DMS153 treated with DMSO at 0.1 percent for 48 hours (cell line): ENCODE measurements around the gene OR4M1.
"Not testable (repeated sequence)": the region's sequence is repeated elsewhere in the genome, so short reads cannot be mapped to it uniquely, and the experiment has no call there.

Experiments
- DNase-seq: peaks from one replicate; lab custom pipeline; 2025; ENCODE audit not compliant: unreplicated experiment; lab: John Stamatoyannopoulos, UW

Gene OR4M1, protein sequence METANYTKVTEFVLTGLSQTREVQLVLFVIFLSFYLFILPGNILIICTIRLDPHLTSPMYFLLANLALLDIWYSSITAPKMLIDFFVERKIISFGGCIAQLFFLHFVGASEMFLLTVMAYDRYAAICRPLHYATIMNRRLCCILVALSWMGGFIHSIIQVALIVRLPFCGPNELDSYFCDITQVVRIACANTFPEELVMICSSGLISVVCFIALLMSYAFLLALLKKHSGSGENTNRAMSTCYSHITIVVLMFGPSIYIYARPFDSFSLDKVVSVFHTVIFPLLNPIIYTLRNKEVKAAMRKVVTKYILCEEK

DNA sequence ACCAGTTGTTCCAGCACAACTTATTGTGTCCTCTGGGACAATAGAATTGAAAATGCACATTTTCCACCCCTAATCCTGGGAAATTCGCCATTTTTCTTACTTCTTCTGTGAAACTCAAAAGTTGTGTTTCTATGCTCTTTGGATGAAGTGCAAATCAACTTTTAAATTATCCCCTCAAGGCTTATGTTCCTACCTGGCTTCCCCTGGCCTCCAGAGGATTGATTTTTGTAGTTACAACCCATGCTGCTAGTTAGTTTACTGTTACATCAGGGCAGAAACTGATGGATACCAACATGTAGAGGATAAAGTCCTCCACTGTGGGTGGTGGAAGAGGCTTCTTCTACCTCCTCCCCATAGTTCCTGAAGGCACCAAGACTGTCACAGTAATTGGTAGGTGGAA lies at the start of gene OR4M1:
OR4M1 (plus strand) TSS at position 301 of the 400 bp plus-strand sequence. CDS start 6,819 bp downstream, outside the sequence.
- not testable (repeated sequence) for DNase-seq

DNA sequence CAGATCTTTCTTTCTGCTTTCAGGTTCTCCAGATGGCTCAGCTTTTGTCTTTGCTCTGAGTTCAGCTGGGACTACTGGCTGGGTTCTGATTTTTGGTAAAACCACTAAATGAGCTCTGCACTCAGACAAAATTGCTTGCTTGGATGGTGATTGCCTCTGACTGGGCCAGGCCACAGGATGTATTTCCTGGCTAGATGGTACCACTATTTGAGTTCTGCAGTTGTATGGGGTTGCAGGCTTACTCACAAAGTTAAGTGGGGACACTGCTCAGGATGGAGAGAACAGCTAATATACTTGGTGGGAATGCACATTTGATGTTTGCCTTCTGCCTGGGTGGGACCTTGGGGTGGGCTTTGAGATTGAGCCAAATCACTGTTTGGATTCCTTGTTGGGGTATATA lies 43.9 kb upstream of the OR4M1 start:
- DNase-seq: no peak

DNA sequence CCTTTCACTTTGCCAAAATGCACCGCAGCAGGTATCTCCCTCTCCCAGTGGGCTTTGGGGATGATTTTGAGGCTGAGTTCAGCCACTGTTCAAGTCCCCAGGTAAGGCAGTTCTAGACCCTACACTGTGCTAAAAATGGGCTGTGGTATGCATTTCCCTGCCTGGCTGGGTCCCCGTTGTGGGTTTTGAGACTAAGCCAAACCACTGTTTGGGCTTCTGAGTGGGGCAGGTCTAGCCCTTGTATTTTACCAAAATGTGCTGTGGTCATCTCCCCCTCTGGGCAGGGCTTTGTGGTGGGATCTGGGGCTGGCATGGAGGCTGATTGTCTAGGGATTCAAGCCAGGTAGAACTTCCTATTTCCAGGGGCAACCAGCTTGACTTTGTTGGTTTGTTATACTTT lies 43.5 kb upstream of the OR4M1 start:
- DNase-seq: no peak

DNA sequence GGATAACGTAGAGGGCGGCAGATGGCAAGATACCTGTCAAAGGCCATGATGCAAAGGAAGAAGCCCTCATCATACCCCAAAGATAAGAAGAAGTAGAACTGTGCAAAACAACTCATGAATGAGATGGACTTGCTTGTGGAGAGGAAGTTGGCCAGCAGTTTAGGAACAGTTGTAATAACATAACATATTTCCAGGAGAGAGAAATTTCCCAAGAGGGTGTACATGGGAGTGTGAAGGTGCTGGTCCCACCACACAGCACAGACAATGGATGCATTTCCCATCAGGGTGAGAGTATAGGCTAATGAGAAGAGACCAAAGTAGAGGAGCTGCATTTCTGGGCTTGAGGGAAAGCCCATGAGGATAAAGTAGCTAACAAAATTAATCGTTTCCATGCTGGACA lies 39.4 kb upstream of the OR4M1 start:
- not testable (repeated sequence) for DNase-seq

DNA sequence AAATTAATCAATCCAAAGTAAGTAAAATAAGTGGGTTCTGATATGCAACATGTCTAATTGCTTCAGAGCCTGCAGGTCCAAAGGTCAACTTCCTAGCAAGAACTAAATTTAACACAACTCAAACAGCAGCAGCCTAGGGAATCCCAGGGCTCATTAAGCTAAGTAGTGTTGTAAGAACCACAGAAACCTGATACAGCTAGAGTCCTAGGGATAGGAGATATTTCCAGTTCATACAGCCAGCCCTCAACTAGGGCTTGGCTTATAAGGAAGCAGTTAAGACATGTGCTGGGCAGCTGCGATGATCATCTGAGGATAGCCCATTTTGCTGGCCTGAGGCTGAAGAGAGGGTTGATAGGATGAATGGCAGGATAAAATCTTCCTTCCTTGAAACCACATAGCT lies 30.0 kb upstream of the OR4M1 start, which contains the start of gene OR4Q3:
OR4Q3 (plus strand) TSS at position 316 of the 400 bp plus-strand sequence.
- DNase-seq: no peak

DNA sequence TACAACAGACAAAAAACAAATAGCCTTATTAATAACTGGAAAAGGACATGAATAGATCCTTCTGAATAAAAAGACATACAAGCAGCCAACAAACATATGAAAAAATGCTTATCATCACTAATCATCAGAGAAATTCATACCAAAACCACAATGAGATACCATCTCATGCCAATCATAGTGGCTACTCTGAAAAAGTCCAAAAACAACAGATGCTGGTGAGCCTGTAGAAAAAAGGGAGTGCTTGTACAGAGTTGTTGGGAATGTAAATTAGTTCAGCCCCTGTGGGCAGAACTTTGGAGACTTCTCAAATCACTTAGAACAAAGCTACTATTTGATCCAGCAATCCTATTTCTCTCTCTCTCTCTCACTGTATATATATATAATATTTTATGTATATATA lies 21.0 kb upstream of the OR4M1 start:
- not testable (repeated sequence) for DNase-seq

DNA sequence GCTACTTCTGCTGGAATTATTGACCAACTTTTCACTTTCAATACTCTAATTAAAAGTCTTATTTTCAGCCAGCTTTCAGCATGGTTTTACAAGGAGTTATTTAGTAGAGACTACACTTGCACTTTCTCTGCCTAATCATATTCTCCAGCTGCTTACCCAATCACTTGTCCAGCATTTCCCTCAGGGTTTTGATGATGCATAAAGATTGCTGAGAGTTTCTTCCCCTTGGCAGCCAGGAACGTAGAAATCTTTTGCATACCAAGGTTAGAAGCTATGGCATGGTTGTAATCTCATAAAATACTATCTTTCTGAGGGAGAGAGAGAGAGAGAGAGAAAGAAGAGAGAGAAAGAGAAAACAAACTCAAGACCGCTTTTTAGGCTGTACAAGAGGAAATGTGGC lies 19.1 kb upstream of the OR4M1 start:
- no peak for DNase-seq

DNA sequence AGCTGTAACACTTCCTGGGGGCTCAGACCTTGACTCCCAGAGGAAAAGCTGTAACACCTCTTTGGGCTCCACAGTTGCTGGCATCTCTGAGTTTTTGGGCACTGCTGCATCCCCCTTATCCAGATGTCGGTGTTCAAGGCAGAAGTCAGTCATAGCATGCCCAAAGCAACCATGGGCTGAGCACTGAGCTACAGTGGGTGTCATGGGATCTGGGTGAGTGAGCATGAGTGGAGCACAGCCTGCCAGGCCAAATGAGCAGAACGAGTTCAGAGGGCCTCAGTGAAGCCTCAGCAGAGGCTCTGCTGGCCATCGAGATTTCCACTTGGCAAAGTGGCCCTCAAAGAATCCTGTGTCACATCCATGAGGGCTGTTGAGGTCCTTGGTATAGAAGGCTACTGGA lies 1.8 kb upstream of the OR4M1 start:
- DNase-seq: not testable (repeated sequence)

DNA sequence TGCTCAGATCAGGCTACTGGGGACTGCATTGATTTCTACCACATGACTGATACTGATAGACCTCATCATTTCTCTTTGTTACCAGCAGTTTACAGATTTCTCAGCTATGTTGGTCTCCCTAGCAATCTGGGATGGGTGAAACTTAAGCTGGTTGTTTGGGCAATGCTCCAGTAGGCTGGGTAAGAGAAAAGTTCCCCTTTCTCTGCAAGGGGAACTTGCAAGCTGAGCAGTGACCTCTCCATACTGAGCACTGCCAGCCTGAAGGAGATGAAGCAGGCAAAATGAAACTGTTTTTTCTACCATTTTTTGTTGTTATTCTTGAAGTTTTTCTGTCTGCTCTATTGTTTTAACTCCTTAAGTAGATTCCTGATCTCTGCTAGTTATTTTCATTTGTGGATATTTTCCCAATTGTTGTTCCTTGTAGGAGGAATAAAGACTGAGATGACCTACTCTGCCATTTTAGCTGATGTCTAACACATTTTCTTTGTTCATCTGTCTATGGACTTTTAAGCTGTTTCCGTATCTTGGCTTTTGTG lies 1.3 kb upstream of the OR4M1 start:
- no peak for DNase-seq

DNA sequence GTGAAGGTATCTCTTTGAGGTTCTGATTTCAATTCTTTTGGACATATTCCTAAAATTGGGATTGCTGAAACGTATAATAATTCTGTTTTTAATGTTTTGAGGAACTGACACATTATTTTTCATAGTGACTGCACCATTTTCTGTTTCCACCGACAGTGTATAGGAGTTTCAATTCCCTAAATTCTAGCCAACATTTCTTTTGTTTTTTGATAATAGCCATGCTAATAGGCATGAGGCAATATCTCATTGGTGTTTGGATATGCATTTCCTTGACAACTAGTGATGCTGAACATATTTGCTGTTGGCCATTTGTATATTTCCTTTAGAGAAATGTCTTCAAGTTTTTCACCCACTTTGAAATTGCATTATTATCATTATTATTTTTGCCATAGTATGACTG lies 850 bp upstream of the OR4M1 start:
- not testable (repeated sequence) for DNase-seq

DNA sequence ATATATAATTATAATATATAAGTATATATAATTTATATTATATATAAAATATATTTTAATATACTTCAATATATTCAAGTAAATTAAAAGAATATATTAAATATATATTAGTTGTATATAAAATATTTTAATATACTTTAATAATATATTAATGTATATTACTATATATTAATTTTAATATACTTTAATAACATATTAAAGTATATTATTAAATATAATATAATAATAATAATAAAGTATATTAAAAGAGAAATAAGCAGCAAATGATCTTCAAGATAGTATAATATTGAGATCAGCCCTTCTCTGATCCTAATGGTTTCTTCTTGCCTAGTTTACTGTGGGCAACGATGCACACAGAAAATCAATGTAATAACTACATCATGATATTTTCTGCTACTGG lies 2.3 kb downstream of the OR4M1 start:
- no peak for DNase-seq

DNA sequence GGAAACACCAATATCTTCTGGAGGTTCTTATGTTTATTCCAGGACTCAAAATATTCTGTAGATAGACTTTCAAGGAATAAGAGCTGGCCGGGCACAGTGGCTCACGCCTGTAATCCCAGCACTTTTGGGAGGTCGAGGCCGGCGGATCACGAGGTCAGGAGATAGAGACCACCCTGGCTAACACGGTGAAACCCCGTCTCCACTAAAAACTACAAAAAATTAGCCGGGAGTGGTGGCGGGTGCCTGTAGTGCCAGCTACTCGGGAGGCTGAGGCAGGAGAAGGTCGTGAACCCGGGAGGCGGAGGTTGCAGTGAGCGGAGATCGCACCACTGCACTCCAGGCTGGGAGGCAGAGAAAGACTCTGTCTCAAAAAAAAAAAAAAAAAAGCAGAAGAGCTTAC lies 12.5 kb downstream of the OR4M1 start:
- DNase-seq: not testable (repeated sequence)

DNA sequence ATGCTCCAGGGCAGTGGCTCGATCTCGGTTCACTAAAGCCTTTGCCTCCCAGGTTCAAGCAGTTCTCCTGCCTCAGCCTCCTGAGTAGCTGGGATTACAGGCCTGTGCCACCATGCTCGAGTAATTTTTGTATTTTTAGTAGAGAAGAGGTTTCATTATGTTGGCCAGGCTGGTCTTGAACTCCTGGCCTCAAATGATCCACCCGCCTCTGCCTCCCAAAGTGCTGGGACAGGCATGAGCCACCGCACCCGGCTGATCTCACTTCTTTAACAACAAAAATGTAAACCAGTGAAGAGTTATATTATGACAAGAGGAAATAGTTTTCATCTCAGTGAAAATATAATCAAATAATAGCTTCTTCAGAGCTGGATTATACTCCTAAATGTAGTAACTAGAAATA lies 14.0 kb downstream of the OR4M1 start:
- DNase-seq: not testable (repeated sequence)

DNA sequence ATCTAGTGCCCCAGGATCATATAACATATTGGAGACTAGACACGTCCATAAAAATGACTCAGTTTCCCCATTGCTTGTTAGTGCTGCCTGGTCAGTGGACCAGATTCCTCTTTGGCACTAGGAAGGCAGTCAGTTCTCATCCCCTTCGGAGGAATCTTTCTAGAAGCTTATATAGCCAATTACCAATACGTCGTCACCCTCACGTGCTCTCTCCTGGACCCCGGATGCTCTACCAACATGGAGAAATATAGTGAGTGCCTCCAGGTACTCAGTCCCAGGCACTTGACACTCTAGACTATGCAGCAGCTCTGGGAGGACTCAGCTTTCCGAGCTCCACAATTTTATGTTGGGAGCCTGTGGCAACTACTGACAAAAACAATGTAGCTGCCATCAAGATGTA lies 14.8 kb downstream of the OR4M1 start:
- DNase-seq: not testable (repeated sequence)

DNA sequence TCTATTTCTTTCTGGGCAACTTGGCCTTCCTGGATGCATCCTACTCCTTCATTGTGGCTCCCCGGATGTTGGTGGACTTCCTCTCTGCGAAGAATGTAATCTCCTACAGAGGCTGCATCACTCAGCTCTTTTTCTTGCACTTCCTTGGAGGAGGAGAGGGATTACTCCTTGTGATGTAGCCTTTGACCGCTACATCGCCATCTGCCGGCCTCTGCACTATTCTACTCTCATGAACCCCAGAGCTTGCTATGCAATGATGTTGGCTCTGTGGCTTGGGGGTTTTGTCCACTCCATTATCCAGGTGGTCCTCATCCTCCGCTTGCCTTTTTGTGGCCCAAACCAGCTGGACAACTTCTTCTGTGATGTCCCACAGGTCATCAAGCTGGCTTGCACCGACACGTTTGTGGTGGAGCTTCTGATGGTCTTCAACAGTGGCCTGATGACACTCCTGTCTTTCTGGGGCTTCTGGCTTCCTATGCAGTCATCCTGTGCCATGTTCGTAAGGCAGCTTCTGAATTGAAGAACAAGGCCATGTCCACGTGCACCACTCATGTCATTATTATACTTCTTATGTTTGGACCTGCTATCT lies 23.3 kb downstream of the OR4M1 start:
- DNase-seq: not testable (repeated sequence)

DNA sequence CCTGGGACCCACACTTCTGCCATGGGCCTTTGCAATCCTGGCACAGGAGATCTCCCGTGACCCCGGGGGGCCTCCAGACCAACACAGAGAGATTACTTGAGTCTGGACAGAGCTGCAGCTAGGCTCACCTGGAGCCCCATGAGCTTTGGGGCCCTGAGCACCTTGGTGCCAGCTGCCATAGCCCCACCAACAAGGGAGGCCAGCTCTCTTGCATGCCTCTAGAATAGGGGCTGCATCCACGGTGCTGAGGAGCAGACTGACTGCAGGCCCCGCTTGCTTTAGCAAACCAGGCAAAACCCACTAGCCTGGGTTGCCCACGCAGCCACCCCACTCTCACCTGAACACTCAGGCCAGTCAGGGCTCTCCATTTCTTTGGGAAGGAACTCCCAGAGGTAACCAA lies 26.6 kb downstream of the OR4M1 start:
- no peak for DNase-seq

DNA sequence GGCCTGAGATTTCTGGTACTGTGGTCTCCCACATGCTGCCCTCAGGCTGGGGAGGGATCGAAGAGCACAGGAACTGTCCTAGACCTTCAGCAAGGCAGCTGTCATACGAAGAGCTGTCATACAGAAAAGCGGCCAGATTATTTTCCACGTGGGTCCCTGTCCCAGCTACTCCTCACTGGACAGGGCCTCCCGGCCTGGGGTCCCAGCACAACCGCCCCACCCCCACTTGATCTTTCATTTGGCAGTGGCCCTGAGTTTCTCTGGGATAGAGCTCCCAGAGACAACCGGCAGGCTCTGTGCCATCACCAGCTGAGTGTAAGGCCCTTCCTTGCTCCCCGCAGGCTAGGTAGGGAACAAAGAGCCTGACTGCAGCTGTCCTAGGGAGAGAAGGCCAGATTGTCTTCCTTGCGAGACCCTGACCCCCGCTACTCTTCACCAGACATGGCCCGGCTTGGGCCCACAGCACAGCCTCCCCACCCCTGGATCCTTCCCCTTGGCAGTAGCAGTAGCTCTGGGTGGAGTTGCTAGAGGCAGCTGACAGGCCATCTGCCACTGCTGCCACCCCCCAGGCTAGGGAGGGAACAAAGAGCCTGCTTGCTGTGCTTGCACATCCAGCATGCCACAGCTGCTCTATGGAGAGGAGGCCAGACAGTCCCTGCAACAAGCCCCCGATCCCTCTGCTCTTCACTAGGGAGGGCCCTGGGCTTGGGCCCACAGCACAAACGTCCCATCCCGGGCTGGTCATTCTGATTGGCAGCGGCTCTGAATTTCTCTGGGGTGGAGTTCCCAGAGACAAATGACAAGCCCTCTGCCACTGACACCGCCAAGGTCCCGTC lies 27.2 kb downstream of the OR4M1 start:
- no peak for DNase-seq

DNA sequence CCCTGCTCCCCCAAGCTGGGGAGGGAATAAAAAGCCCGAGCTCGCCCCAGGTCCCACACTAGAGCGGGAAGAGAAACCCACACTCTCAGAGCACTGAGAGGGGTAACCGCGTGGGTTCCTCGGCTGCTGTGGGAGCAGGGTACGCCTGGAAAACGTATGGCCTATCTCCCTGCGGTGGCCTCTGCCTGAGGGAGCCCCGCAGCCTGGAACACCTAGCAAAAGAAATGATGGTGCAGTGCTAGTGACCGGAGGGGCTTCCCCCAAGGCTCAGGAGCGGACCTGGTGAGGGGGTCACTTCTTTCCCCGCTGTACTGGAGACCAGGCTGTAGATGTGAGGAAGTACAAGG lies 27.8 kb downstream of the OR4M1 start:
- no peak for DNase-seq

DNA sequence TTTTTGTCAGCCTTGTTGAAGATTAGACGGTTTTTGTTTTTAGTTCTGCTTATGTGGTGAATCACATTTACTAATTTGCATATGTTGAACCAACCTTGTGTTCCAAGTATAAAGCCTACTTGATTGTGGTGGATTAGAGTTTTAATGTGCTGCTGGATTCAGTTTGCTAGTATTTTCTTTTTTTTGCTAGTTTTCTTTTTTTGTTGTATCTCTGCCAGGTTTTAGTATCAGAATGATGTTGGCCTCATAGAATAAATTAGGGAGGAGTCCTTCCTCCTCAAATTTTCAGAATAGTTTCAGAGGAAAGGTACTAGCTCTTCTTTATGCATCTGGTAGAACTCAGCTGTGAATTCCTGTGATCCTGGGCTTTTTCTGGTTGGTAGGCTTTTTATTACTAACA lies 30.2 kb downstream of the OR4M1 start, which contains the start of gene OR4N2:
OR4N2 (plus strand) TSS at position 301 of the 400 bp plus-strand sequence. CDS start 23,679 bp downstream, outside the sequence.
- DNase-seq: not testable (repeated sequence)

DNA sequence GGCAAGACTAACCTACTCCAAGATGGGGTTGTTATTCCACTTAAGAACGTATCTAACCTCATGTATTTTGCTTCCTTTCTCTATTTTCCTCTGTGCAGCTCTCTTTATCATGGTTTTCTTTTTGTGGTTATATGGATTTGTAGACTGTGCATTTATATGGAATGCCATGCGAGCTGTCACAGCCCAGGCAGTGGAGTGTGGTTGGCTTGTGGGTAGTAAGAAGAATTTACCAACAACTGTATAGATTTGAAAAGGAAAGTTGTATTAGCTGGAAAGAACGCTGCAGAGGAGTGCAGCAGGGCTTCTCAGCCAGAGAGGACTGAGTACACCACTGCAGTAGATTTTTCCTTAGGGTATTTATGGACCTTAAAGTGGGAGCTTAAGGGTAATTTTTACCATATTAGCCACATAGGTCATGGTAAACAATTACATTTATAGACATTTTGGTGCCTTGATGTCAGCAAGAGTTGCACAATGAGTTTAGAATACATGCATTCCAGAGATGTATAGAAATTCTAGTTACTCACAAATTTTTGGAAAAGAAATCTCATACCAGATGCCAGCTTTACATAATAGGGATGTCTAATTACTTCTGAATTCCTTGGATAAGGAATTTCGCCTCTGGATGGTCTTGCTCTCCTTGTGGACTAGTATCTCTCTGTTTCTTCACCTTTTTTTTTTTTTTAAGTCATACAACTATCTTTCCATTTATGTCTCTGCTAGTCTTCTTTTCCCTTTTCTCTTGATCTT lies 40.0 kb downstream of the OR4M1 start:
- not testable (repeated sequence) for DNase-seq

DNA sequence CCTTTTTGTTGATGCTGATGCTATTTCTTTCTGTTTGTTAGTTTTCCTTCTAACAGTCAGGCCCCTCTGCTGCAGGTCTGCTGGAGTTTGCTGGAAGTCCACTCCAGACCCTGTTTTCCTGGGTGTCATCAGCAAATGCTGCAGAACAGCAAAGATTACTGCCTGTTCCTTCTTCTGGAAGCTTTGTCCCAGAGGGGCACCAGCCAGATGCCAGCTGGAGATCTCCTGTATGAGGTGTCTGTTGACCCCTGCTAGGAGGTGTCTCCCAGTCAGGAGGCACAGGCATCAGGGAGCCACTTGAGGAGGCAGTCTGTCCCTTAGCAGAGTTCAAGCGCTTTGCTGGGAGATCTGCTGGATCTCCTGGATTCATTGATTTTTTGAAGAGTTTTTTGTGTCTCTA lies 46.6 kb downstream of the OR4M1 start:
- not testable (repeated sequence) for DNase-seq
